ENCODE results near the gene KCNQ2. TPM values are rescaled to one million over a fixed set of nuclear protein-coding genes. Genes with fewer than 3 reads are reported as not detected.

The KCNQ2 gene
- total RNA-seq, 1 donor from 2014 or later = not detected

GRCh38 chr20:63475209-63475608, 2.8 kb upstream of the KCNQ2 start:
- no peak overlapping the region for H3K27ac ChIP-seq
- H3K4me1 ChIP-seq = peaks cover 5% of the 10 kb centered on the region
- no peaks in the 10 kb centered on the region for H3K36me3 ChIP-seq
- TF ChIP-seq CTCF (IDR thresholded peaks at IDR 0.05) = no peak
- no peaks in the 10 kb centered on the region for H3K9me3 ChIP-seq
- peaks cover 89% of the 10 kb centered on the region for H3K27me3 ChIP-seq (ENCODE audit: low read depth)
- intact Hi-C loops (cut with DNase I) = no loop called here
- H3K4me3 ChIP-seq = no peak overlapping the region
- DNase-seq = no peak
- no peak for ATAC-seq

- H3K27ac ChIP-seq = no peak overlapping the region
- DNase-seq (no peak), ATAC-seq (no peak)
- no peaks in the 10 kb centered on the region for H3K36me3 ChIP-seq
- no peak for TF ChIP-seq CTCF (IDR thresholded peaks at IDR 0.05)
- H3K27me3 ChIP-seq (ENCODE audit: low read depth) = peaks cover 91% of the 10 kb centered on the region
- intact Hi-C loops (cut with DNase I) = no loop called here
- peaks cover 5% of the 10 kb centered on the region for H3K4me1 ChIP-seq
- H3K4me3 ChIP-seq = no peak overlapping the region
- no peaks in the 10 kb centered on the region for H3K9me3 ChIP-seq
Measured at GRCh38 chr20:63473555-63474449, 1.3 kb upstream of the KCNQ2 start.

- Histone ChIP-seq H3K27ac (no peak overlapping the region), H3K4me3 (no peak overlapping the region), H3K9me3 (no peaks in the 10 kb centered on the region), H3K27me3 (ENCODE audit: low read depth) (peaks cover 92% of the 10 kb centered on the region), H3K4me1 (peaks cover 5% of the 10 kb centered on the region), H3K36me3 (no peaks in the 10 kb centered on the region)
- no peak for TF ChIP-seq CTCF (IDR thresholded peaks at IDR 0.05)
- intact Hi-C loops (cut with DNase I) = no loop called here
- ATAC-seq (no peak), DNase-seq (no peak)
Measured at GRCh38 chr20:63472862-63473390, 471 bp upstream of the KCNQ2 start.

- intact Hi-C loops (cut with DNase I) = no loop called here
- peaks cover 5% of the 10 kb centered on the region for H3K4me1 ChIP-seq
- H3K9me3 ChIP-seq = no peaks in the 10 kb centered on the region
- TF ChIP-seq CTCF (IDR thresholded peaks at IDR 0.05) = no peak
- no peak overlapping the region for H3K4me3 ChIP-seq
- ATAC-seq (no peak), DNase-seq (no peak)
- no peak overlapping the region for H3K27ac ChIP-seq
- peaks cover 80% of the 10 kb centered on the region for H3K27me3 ChIP-seq (ENCODE audit: low read depth)
- H3K36me3 ChIP-seq = no peaks in the 10 kb centered on the region
Measured at GRCh38 chr20:63471717-63471980, 806 bp downstream of the KCNQ2 start.

GRCh38 chr20:63471002-63471716, 1.3 kb downstream of the KCNQ2 start:
- Histone ChIP-seq H3K27ac (no peak overlapping the region), H3K36me3 (no peaks in the 10 kb centered on the region), H3K9me3 (no peaks in the 10 kb centered on the region), H3K27me3 (ENCODE audit: low read depth) (peaks cover 80% of the 10 kb centered on the region), H3K4me3 (no peak overlapping the region), H3K4me1 (peaks cover 5% of the 10 kb centered on the region)
- DNase-seq (no peak), ATAC-seq (no peak)
- TF ChIP-seq CTCF (IDR thresholded peaks at IDR 0.05) = no peak
- intact Hi-C loops (cut with DNase I) = no loop called here

All from lower lobe of right lung (tissue), 2 donors.